ENCODE results near the gene LRRC59.
A peak's percentile ranks its signal among the peaks of the same experiment; 100 is the strongest.
"Not testable (repeated sequence)": the region's sequence is repeated elsewhere in the genome, so short reads cannot be mapped to it uniquely, and the experiment has no call there.

The LRRC59 gene

DNA sequence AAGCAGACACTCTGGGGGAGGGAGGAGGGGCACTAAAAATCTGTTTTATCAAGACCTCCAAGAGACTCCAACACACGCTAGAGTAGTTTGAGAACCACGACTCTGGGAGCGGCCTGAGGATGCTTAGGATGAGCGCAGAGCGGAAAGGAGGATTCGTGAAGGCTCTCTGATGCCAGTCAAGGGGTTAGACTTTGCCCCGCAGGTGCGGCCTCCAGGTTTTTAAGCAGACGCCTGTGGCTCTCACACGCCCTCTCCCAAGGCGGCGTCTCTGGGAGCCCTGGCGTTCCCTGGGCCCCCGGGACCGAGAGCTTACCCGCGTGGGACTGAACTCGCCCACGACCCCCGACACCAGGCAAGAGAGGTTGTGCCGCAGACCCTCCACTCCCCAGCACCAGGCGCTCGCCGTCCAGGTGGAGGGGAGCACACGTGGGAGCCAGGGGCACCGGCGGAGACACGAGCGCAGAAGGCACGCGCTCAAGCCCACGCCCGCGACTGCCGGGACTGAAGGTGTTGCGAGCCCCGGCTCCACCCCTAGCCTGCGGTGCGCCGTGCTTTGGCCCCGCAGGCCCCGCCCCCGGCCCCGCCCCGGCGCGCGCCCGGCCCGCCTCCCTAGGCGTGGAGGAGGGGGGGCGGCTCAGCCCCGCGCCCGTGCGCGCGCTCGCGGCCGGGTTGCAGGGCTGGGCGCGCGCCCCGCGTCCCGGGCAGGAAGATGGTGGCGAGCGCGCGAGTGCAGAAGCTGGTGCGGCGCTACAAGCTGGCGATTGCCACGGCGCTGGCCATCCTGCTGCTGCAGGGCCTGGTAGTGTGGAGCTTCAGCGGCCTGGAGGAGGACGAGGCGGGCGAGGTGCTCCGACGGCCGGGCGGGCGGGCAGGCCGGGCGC, 51.7 kb downstream of the LRRC59 start, which contains the start of gene XYLT2:
Gene XYLT2 (plus strand): TSS at position 695 of the 881 bp plus-strand sequence. CDS start 15 bp downstream, at position 710.
- peak; percentile 92 to 94 for DNase-seq

DNA sequence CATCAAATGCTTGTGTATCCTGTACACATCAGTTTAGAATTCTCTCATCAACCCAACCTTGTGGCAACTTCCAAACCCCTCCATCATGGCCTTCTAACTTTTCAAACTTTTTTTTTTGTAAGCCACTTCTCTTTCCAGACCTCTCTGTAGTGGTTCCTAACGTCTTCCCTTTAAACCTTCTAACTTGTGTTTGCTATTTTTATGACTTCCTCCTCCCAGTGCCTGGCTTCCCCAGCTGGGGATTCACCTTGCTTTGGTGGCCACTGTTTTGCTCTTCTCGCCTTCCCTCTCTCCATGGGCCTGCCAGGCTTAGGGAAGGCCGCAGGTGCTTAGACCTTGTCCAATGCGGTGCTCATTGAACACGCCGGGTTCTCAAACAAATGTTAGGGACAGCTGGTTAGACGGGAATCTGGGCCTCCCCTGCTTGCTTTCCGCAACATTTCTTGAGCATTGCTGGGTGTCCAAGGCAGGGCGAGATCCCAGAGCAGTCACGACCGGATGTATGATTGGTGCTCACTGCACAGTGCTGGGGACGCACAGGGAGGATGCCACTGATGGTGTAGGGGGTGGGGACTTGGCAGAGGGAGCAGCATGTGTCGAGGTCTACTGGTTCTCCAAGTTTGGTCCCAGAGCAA, 52.5 kb downstream of the LRRC59 start:
- no peak for DNase-seq

DNA sequence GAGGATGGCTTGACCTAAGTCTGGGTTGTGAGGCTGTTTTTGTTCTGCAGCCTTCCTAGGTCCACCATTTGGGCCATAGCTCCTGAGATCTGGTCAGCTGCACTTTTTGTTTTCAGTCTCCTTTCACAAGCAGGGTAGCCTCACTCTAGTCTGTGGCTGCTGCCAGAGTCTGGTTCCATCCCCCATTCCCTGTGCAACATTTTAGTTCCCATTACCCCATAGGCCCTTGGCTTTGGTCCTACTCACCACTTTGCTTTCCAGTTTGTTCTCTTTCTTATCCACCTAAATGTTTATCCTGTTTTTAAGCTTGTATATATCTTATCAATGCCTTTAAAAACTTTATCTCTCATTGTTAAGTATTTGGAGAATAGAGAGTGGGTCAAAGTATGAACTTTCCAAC, 57.9 kb downstream of the LRRC59 start:
- no peak for DNase-seq

DNA sequence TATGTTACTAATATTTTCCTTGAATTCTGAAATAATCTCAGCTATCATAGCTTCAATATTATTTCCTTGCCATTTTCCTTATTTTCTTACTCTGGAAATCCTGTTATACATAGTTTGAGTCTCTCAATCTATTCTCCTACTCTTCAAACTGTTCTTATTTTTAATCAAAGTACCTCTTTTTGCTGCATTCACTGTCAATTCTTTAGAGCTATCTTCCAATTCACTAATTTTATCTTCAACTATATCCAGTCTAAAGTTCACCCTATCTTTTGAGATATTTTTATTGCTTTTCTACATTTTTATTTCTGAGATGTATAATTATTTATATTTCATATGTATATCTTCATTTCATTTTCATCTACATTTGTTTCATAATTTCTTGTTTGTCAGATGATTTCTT, 58.7 kb downstream of the LRRC59 start:
- no peak for DNase-seq

DNA sequence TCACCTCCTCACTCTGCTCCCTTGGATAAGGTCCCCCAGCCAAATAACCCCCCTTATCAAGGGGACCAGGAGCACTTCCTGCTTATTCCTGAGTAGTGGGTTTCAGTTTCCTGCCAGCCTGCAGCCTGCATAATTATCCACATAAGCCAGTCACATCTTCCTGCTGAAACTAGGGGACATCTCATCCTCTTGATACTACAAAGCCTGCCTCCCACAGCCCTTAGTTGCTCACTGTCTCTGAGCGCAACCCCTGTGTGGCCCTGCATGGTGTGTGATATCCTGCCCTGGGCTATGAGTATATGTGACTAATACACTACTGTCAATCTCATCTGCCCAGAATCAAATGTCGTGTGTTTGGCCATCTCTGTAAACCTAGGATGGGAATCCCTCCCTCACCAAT, 59.4 kb downstream of the LRRC59 start:
- no peak for DNase-seq

DNA sequence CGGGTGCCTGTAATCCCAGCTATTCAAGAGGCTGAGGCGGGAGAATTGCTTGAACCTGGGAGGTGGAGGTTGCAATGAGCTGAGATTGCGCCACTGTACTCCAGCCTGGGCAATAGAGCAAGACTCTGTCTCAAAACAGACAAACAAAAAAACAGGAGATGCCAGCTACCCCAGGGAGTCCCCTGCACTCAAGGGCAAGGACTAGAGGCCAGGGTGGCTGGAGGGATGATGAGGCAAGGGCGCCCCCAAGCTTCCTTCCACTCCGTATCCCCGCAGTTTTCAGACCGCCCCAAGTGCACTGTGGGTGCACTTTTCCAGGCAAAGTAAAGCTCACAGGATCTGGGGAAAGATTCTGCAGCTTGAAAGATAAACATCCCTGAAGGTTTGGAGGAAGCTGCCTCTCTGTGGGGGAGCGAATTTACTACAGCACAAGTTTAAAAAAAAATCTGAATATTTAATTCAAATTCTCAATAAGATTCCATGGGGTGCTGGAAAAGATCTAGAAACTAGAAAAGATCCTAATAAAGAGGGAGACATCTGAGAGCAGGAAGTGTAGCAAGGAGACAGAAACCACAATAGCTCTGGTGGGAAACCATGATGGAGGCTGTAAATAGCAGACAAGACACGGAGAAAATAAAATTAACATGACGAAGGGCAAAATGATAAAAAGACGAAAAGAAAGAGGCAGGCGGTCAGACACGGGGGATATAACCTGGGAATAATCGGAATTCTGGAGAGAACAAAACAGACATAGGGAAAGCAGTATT, 63.8 kb downstream of the LRRC59 start:
- DNase-seq = not testable (repeated sequence)

DNA sequence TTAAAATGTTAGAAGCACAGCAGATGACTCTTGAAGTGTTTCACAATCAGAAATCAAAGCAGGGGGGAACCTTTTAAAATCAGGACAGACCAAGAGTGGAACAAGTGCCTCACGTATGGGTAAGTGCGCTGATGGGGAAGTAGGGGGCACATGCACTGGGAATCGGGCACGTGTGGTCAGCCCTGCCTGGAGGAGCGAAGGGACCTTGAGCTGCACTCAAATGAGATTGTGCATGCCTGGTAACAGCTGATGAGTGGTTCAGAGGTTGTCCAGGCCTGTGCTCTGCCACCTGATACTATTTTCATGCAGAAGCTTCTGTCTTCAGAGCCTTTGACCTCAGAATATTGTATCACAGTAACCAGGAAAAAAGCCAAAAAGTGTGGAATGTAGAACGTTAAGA, 65.1 kb downstream of the LRRC59 start:
- no peak for DNase-seq
